GM18861 (cell line): ENCODE measurements around the gene BSPRY.
"Not testable (repeated sequence)": the region's sequence is repeated elsewhere in the genome, so short reads cannot be mapped to it uniquely, and the experiment has no call there.

Experiments used
- ATAC-seq: cut with Tn5 transposase; IDR thresholded peaks from one replicate; pipeline ENCODE4 v1.9.1; 2021; ENCODE audit not compliant: unreplicated experiment

BSPRY gene

GRCh38 chr9:113341712-113342410, 7.5 kb upstream of the BSPRY start:
- no peak for ATAC-seq

- no peak for ATAC-seq
Measured at GRCh38 chr9:113343732-113344231, 5.6 kb upstream of the BSPRY start.

- no peak for ATAC-seq
Measured at GRCh38 chr9:113345190-113345589, 4.2 kb upstream of the BSPRY start.

- ATAC-seq, result no peak
Measured at GRCh38 chr9:113345671-113346070, 3.7 kb upstream of the BSPRY start.

DNA sequence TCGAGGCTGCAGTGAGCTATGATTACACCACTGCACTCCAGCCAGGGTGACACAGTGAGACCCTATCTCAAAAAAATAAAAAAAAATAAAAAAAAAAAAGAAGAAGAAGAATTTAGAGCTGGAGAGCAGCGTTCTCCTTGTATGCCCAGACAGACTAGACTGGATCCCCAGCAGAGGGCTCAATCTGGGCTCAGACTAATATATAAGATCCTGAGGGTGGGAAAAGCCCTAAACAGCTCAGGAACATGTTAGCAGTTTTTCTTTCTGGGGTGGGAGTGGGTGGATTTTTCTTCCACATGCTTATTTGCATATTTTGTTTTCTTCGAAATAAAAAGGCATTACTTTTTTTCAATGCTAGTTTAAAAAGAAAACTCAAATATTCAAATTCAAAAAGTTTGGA, 904 bp upstream of the BSPRY start:
- ATAC-seq, result no peak

- no peak for ATAC-seq
Measured at GRCh38 chr9:113349066-113349444, 286 bp upstream of the BSPRY start.

DNA sequence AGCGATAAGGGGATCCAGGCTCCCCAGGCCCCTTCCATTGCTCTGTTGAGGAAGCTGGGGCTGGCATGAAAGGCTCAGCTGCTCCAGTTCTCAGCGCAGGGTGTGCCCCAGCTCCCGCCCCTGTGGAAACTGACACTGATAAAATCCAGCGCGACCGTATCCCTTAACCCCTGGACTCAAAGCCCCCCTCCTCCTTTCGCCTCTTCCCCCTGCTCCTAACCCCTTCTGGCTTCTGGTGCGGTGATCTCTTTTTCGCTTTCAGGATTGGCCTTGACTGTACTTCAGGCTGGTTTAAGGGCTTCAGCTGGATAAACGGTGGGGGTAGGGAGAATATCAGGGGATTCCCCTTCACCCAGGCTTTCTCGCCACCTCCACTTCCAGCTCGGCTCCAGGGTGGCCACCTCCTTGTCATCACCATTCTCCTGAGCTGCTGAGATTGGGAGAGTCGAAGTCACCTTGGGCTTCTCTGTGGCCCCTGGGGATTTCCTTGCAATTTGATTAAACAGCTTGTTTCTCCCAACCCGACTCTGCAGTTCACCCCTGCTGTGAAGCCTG, 843 bp downstream of the BSPRY start:
- no peak for ATAC-seq

GRCh38 chr9:113350937-113351336, 1.6 kb downstream of the BSPRY start:
- no peak for ATAC-seq

- no peak for ATAC-seq
Measured at GRCh38 chr9:113352006-113352405, 2.7 kb downstream of the BSPRY start.

DNA sequence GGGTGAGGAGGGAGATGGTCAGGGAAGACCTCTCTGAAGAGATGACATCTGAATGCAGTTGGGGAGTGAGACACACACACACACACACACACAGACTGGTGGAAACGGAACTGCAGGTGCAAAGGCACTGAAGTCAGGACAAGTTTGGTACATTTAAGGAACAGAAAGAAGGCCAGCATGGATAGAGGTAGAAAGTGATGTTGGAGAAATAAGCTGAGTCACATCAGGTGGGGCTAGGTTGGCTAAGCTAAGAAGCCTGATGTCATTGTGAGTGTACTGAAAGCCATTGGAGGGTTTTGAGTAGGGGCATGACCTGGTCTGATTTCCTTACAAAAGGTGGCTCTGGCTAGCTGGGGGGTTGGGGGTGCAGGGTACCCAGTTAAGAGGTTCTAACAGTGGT, 3.1 kb downstream of the BSPRY start:
- no peak for ATAC-seq

GRCh38 chr9:113355040-113355596, 5.8 kb downstream of the BSPRY start:
- ATAC-seq, result no peak

DNA sequence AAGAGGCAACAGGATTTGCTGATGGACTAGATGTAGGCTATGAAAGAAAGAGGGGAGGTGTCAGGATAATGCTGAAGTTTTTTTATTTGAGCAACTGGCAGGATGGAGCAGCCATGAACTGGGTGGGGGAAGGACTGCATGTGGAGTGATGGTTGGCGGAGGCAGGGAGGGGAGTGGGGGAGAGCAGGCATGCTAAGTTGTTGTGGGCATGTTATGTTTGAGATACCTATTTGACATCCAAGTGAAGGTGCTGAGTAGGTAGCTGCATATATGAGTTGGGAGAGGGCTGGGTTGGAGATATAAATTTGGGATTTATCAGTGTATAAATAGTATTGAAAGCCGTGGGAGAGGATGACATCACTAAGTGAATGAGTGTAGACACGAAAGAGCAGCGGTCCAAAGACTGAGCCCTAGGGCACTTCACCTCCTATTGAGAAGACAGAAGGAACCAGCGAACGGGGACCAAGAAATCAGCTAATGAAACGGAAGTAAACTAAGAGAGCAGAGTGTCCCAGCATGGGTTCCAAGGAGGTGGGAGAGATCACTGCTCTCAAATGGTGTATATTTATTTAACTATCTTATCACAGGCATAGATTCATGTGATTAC, 7.4 kb downstream of the BSPRY start:
- no peak for ATAC-seq

DNA sequence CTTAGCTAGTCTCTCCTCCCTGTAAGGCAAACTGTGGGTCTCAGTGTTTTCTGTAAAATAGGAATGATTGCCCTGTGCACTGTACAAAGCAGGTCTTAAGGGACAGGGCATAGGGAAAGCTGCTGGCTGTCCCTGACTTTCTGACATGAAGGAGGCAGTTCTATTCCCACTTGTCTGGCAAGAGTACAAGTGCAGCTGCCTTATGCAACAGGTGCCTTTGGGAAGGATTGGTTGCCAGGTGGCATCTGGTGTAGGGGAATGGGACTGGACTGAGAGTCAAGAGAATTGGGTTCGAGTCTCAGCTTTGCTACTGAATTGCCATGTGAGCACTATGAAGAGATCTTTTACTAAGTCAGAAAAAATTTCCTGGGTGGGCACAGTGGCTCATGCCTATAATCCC, 10.0 kb downstream of the BSPRY start:
- ATAC-seq, result no peak

- no peak for ATAC-seq
Measured at GRCh38 chr9:113360242-113360842, 11.0 kb downstream of the BSPRY start.

- no peak for ATAC-seq
Measured at GRCh38 chr9:113361304-113362018, 12.1 kb downstream of the BSPRY start.

GRCh38 chr9:113363336-113363735, 14.0 kb downstream of the BSPRY start:
- ATAC-seq, result no peak

GRCh38 chr9:113364951-113365350, 15.6 kb downstream of the BSPRY start:
- no peak for ATAC-seq

DNA sequence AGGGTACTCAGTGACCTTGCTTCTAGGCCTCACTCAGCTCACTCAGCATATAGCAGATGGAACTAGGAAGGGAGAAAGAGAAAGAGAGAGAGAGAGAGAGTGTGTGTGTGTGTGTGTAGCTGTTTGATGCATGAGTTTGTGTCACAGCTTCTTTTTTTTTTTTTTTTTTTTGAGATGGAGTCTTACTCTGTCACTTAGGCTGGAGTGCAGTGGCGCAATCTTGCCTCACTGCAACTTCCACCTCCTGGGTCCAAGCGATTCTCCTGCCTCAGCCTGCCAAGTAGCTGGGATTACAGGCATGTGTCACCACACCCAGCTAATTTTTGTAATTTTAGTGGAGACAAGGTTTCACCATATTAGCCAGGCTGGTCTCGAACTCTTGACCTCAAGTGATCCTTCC, 16.3 kb downstream of the BSPRY start:
- not testable (repeated sequence) for ATAC-seq

DNA sequence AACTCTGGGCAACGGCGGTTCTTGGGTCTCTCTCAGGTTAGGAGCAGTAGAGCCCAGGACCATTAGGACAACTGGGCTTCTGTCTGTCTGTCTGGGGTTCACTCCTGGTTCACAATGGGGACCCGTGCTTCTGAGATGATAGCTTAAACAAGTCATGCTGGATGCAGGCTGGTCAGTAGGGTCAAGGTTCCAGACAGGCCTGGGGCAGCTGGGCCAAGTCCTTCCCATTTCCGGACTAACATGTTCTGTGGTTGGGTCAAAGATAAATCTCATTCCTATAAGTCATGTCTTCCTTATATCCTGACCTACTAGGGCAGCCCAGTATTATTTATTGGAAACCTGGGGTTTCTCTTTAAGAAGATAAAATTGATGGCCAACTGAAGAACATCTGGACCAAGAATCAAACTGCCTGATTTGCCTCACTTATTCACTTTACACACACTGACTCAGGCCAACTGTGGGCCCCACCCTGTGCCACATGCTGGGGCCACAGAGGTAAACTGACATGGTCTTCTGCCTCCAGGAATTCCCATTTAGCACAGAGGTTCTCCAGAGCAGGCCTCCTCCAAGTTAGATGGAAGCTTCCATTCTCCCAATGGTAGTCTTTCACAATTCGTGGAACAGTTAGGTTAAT, 19.1 kb downstream of the BSPRY start:
- ATAC-seq, result no peak

DNA sequence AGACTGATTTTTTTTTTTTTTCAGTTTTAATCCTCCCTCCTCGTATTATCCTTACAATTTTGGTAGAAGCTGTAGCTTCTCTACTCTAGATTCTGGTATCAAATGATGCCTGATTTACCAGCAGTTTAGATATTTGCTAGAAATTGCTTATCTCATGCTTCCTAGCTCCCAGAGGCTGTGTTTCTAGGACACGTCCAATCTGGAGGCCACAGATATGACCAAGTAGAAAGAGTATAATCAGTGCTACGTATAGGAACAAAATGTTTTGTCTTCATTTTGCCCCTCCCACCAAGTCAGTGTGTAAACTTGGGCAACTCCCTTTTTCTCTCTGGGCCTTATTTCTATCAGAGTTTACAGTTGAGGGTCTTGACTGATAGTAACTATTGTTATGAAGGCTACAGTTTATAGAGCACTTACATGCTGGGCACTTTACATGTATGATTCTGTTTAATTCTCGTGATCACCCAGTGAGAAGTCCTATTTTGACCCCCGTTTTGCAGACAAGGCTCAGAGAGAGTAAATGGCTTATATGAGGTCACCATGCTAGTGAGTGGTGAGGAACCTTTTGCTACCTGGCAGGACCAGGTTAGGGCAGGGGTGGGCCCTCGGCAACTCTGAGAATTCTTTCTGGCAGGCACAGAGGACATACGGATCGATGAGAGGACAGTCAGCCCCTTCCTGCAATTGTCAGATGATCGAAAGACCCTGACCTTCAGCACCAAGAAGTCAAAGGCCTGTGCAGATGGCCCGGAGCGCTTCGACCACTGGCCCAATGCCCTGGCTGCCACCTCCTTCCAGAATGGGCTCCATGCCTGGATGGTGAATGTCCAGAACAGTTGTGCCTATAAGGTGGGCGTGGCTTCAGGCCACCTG, 19.9 kb downstream of the BSPRY start:
- ATAC-seq, result no peak
